HK-2 (cell line): ENCODE results near the gene DEFB124.

Experiments used
- DNase-seq: peaks from one replicate; pipeline ENCODE4 v3.0.0-alpha.2; 2018; ENCODE audit not compliant: unreplicated experiment

The DEFB124 gene

GRCh38 chr20:31425797-31426196, 49.1 kb downstream of the DEFB124 start:
- DNase-seq: no peak

- DNase-seq: no peak
These were observed 56.6 kb downstream of the DEFB124 start for GRCh38 chr20:31418307-31418706.

GRCh38 chr20:31415653-31416052, 59.3 kb downstream of the DEFB124 start:
- no peak for DNase-seq
